ENCODE results near the gene PLLP.

The PLLP gene

GRCh38 chr16:57284209-57284951 lies at the start of gene PLLP:
TSS of gene PLLP (minus strand) at chr16:57284672. CDS start at chr16:57284540, 132 bp downstream.
- peak in 1 of 2 donors; percentile 43 for DNase-seq

GRCh38 chr16:57333402-57333801 lies 48.9 kb upstream of the PLLP start:
- no peak for DNase-seq

- DNase-seq, result no peak
Measured at GRCh38 chr16:57331355-57331754, 46.9 kb upstream of the PLLP start.

- DNase-seq, result no peak
Measured at GRCh38 chr16:57329718-57330327, 45.4 kb upstream of the PLLP start.

GRCh38 chr16:57325458-57325857 lies 41.0 kb upstream of the PLLP start:
- DNase-seq, result no peak

GRCh38 chr16:57324749-57325148 lies 40.3 kb upstream of the PLLP start:
- no peak for DNase-seq

- DNase-seq, result no peak
Measured at GRCh38 chr16:57319646-57320045, 35.2 kb upstream of the PLLP start.

GRCh38 chr16:57318240-57318970 lies 33.9 kb upstream of the PLLP start:
- DNase-seq, result no peak

- no peak for DNase-seq
Measured at GRCh38 chr16:57316390-57317017, 32.0 kb upstream of the PLLP start.

- DNase-seq, result no peak
Measured at GRCh38 chr16:57315416-57315815, 30.9 kb upstream of the PLLP start.

GRCh38 chr16:57314161-57314785 lies 29.8 kb upstream of the PLLP start:
- DNase-seq, result peak in 1 of 2 donors; percentile 10

GRCh38 chr16:57313509-57313908 lies 29.0 kb upstream of the PLLP start:
- no peak for DNase-seq

GRCh38 chr16:57310801-57311200 lies 26.3 kb upstream of the PLLP start:
- DNase-seq, result no peak

GRCh38 chr16:57308041-57308440 lies 23.6 kb upstream of the PLLP start:
- no peak for DNase-seq

GRCh38 chr16:57307365-57307764 lies 22.9 kb upstream of the PLLP start:
- no peak for DNase-seq

GRCh38 chr16:57306676-57307341 lies 22.3 kb upstream of the PLLP start:
- DNase-seq, result no peak

GRCh38 chr16:57305159-57305811 lies 20.8 kb upstream of the PLLP start:
- no peak for DNase-seq

GRCh38 chr16:57304169-57305061 lies 19.9 kb upstream of the PLLP start:
- peak in 1 of 2 donors; percentile 23 for DNase-seq

- DNase-seq, result no peak
Measured at GRCh38 chr16:57303910-57304168, 19.4 kb upstream of the PLLP start.

- DNase-seq, result no peak
Measured at GRCh38 chr16:57303021-57303909, 18.8 kb upstream of the PLLP start.
